Progenitor cell of endocrine pancreas (in vitro differentiated cells): ENCODE results near the gene CDADC1. TPM values are rescaled to one million over a fixed set of nuclear protein-coding genes. Genes with fewer than 3 reads are reported as not detected.

Experiments
- DNase-seq: peaks from one replicate; pipeline ENCODE4 v3.0.0; 2021; ENCODE audit warnings: low spot score; ENCODE audit not compliant: unreplicated experiment
- H3K27ac Mint-ChIP-seq: 2 replicates; pipeline ENCODE4 v1.8.0; 2021; ENCODE audit warnings: mild to moderate bottlenecking, moderate library complexity, mixed read lengths
- H3K27me3 Mint-ChIP-seq: 2 replicates; pipeline ENCODE4 v1.8.0; 2021; ENCODE audit warnings: mixed read lengths
- H3K36me3 Mint-ChIP-seq: 2 replicates; pipeline ENCODE4 v1.8.0; 2022; ENCODE audit warnings: mixed read lengths; ENCODE audit not compliant: insufficient read depth
- H3K4me1 Mint-ChIP-seq: 2 replicates; pipeline ENCODE4 v1.8.0; 2021; ENCODE audit warnings: low read depth, mixed read lengths
- H3K4me3 Mint-ChIP-seq: 2 replicates; pipeline ENCODE4 v1.8.0; 2021; ENCODE audit warnings: low read depth, mild to moderate bottlenecking, moderate library complexity, mixed read lengths
- H3K9me3 Mint-ChIP-seq: 2 replicates; pipeline ENCODE4 v1.8.0; 2021; ENCODE audit warnings: low read depth, mixed read lengths
- CTCF ChIP-seq: fragments of 200-600 bp; sonication (generic); IDR thresholded peaks from one replicate; pipeline ENCODE4 v1.5.0; 2021; ENCODE audit warnings: antibody characterized with exemption, mild to moderate bottlenecking; ENCODE audit not compliant: unreplicated experiment
- total RNA-seq: library from RNA; stranded (reverse); gene quantifications from 2 replicates; pipeline ENCODE4 v1.2.1, GENCODE V29; 2021

Gene CDADC1
- total RNA-seq, 1 donor from 2014 or later, result 11.7 TPM

GRCh38 chr13:49336655-49337054 lies 88.9 kb downstream of the CDADC1 start:
- no peak overlapping the region for H3K4me3 Mint-ChIP-seq
- TF ChIP-seq CTCF, result no peak
- H3K27me3 Mint-ChIP-seq, result peaks cover 6% of the 10 kb centered on the region
- H3K27ac Mint-ChIP-seq, result no peak overlapping the region
- no peak for DNase-seq
- peaks cover 7% of the 10 kb centered on the region for H3K4me1 Mint-ChIP-seq
- H3K36me3 Mint-ChIP-seq, result peaks cover 3% of the 10 kb centered on the region
- H3K9me3 Mint-ChIP-seq, result no peaks in the 10 kb centered on the region

GRCh38 chr13:49340161-49340560 lies 92.4 kb downstream of the CDADC1 start:
- no peak overlapping the region for H3K27ac Mint-ChIP-seq

GRCh38 chr13:49341517-49341916 lies 93.8 kb downstream of the CDADC1 start:
- TF ChIP-seq CTCF, result no peak
- Mint-ChIP-seq H3K4me1 (no peaks in the 10 kb centered on the region), H3K27ac (no peak overlapping the region), H3K9me3 (no peaks in the 10 kb centered on the region), H3K27me3 (no peaks in the 10 kb centered on the region), H3K36me3 (peaks cover 3% of the 10 kb centered on the region), H3K4me3 (no peak overlapping the region)
- DNase-seq, result no peak

More at GRCh38 chr13:49340161-49340560, 92.4 kb downstream of the CDADC1 start:
- Mint-ChIP-seq H3K9me3 (no peaks in the 10 kb centered on the region), H3K36me3 (peaks cover 3% of the 10 kb centered on the region), H3K4me1 (peaks cover 3% of the 10 kb centered on the region), H3K27me3 (no peaks in the 10 kb centered on the region), H3K4me3 (no peak overlapping the region)
- no peak for DNase-seq
- TF ChIP-seq CTCF, result no peak

- Mint-ChIP-seq H3K27ac (no peak overlapping the region), H3K4me1 (no peaks in the 10 kb centered on the region), H3K9me3 (no peaks in the 10 kb centered on the region), H3K27me3 (no peaks in the 10 kb centered on the region), H3K4me3 (no peak overlapping the region), H3K36me3 (peaks cover 3% of the 10 kb centered on the region)
- DNase-seq, result no peak
- TF ChIP-seq CTCF, result no peak
These were observed 94.2 kb downstream of the CDADC1 start for GRCh38 chr13:49341941-49342340.

GRCh38 chr13:49342454-49342853 lies 94.7 kb downstream of the CDADC1 start:
- peaks cover 3% of the 10 kb centered on the region for H3K36me3 Mint-ChIP-seq
- TF ChIP-seq CTCF, result no peak
- H3K27ac Mint-ChIP-seq, result no peak overlapping the region
- no peaks in the 10 kb centered on the region for H3K4me1 Mint-ChIP-seq
- H3K4me3 Mint-ChIP-seq, result no peak overlapping the region
- H3K27me3 Mint-ChIP-seq, result no peaks in the 10 kb centered on the region
- H3K9me3 Mint-ChIP-seq, result no peaks in the 10 kb centered on the region
- DNase-seq, result no peak

Other genes with a start within 250 kb of the CDADC1 start
- gene MLNR, start 27.6 kb upstream of the CDADC1 start, total RNA-seq, result 0.24 and 0.31 TPM in 2 replicates
- gene CAB39L, start 196.1 kb downstream of the CDADC1 start, total RNA-seq, result 8.8 and 10.5 TPM in 2 replicates
- 11.5 and 12.1 TPM in 2 replicates for gene SETDB2, start 196.3 kb downstream of the CDADC1 start, total RNA-seq
- 34.3 and 35.2 TPM in 2 replicates for gene PHF11, start 248.0 kb downstream of the CDADC1 start, total RNA-seq